Measurements from ENCODE around the gene GSK3A. TPM values are rescaled to one million over a fixed set of nuclear protein-coding genes. Genes with fewer than 3 reads are reported as not detected.
"Not testable (repeated sequence)": the region's sequence is repeated elsewhere in the genome, so short reads cannot be mapped to it uniquely, and the experiment has no call there.

Gene GSK3A
- total and polyA plus RNA-seq, 2 of the 8 experiments (the other 6 are each of a cell fraction or from before 2014, with no cell fraction given) = 55.3 to 84.0 TPM

GRCh38 chr19:42261763-42262162 lies 19.4 kb upstream of the GSK3A start (continued):
- TF ChIP-seq CHD2 (IDR thresholded peaks at IDR 0.05; ENCODE audit: low read length) (no peak), FOSL1 (IDR thresholded peaks at IDR 0.05; ENCODE audit: insufficient read depth, low read depth, low read length) (no peak)

- H2BK5ac ChIP-seq (ENCODE audit: low read depth, low read length); H3K79me2 ChIP-seq (ENCODE audit: control insufficient read depth in 1 of 2, insufficient read depth in 2 of 2, low read length in 2 of 2); H3K9me3 ChIP-seq (ENCODE audit: insufficient read depth in 2 of 2, low read depth in 1 of 2, low read length in 1 of 2); H3K4ac ChIP-seq (replicated peaks; ENCODE audit: insufficient read length, low read depth, low read length); H3K9ac ChIP-seq (replicated peaks in 1 of 4; ENCODE audit: extremely low read depth in 1 of 4, low read depth in 3 of 4, low read length in 3 of 4); H2BK120ac ChIP-seq (replicated peaks; ENCODE audit: low read depth, low read length); H3K4me1 ChIP-seq (replicated peaks in 1 of 4; ENCODE audit: control insufficient read depth in 3 of 4, insufficient read depth in 4 of 4, low read length in 3 of 4); H3K27ac ChIP-seq (ENCODE audit: low read depth, low read length); H4K91ac ChIP-seq (replicated peaks; ENCODE audit: insufficient read length, low read length); H2BK12ac ChIP-seq (ENCODE audit: low read depth, low read length); H2BK20ac ChIP-seq (ENCODE audit: low read length); H3K36me3 ChIP-seq (ENCODE audit: control insufficient read depth in 2 of 4, insufficient read depth in 4 of 4, low read length in 3 of 4); H3K27me3 ChIP-seq (replicated peaks in 1 of 4; ENCODE audit: control insufficient read depth in 3 of 4, extremely low read depth in 1 of 4, insufficient read depth in 3 of 4, low read length in 3 of 4); H3K4me3 ChIP-seq (ENCODE audit: extremely low read depth in 1 of 4, insufficient read depth in 2 of 4, low read depth in 3 of 4, low read length in 4 of 4); H3K79me1 ChIP-seq (ENCODE audit: low read depth, low read length); H4K5ac ChIP-seq (ENCODE audit: insufficient read length, low read depth, low read length); H2BK15ac ChIP-seq (ENCODE audit: low read length); H3K18ac ChIP-seq (ENCODE audit: extremely low read depth, low read length); H3K4me2 ChIP-seq (ENCODE audit: insufficient read depth in 1 of 2, low read depth in 2 of 2, low read length in 2 of 2); H2AFZ ChIP-seq (ENCODE audit: low read length); DNase-seq (ENCODE audit: low read depth in 1 of 2, low spot score in 2 of 2); H3K14ac ChIP-seq (ENCODE audit: insufficient read length); H3K56ac ChIP-seq (replicated peaks; ENCODE audit: insufficient read length, low read depth, low read length); H3K23ac ChIP-seq (ENCODE audit: insufficient read length); FAIRE-seq; H4K8ac ChIP-seq (ENCODE audit: extremely low read depth, insufficient read depth, low read length); H4K20me1 ChIP-seq (replicated peaks in 1 of 2; ENCODE audit: control insufficient read depth in 1 of 2, insufficient read depth in 2 of 2, low read length in 2 of 2); H2AK5ac ChIP-seq (ENCODE audit: low read depth, low read length): not testable (repeated sequence)
- WGBS, 2 experiments (ENCODE audit: extremely low coverage in 1 of 2, insufficient coverage in 1 of 2, insufficient read length in 1 of 2, insufficient replicate concordance in 2 of 2, low coverage in 1 of 2, low lambda C conversion rate in 2 of 2, missing lambda C conversion rate in 1 of 2) = 83% methylated on average over 2 of the region's 3 CpGs; no CpG with 5 or more reads in 1 of the 2 experiments
- POLR2A ChIA-PET (ENCODE audit: partially characterized antibody) = interaction anchor here (1.0 to 1.4 kb wide), 4 partner anchors 12 to 121 kb away, joined by 3 to 5 read pairs (median 4); no protein-coding TSS in a partner anchor
- H3K23me2 ChIP-seq (ENCODE audit: low read depth, low read length) = peaks cover 11% of the 10 kb centered on the region; the same call in 1 of the 2 replicates
- CTCF ChIA-PET (ENCODE audit: partially characterized antibody) = interaction anchor here (0.7 to 9.1 kb wide), 8 partner anchors 9 to 593 kb away, joined by 3 to 75 read pairs (median 3); no protein-coding TSS in a partner anchor
Measured at GRCh38 chr19:42257842-42258241, 15.4 kb upstream of the GSK3A start.
